Spinal cord (tissue), 10 donors: ENCODE data around the gene IGSF21. TPM values are rescaled to one million over a fixed set of nuclear protein-coding genes. Genes with fewer than 3 reads are reported as not detected.
A peak's percentile ranks its signal among the peaks of the same experiment; 100 is the strongest.

Source experiments
- DNase-seq, 6 donors: peaks; one replicate each; pipeline versions ENCODE4 v3.0.0 to v3.0.0-alpha.2; 2013 to 2015; ENCODE audit warnings: low spot score in 6 of 6, low read depth in 4 of 6
- H3K27ac ChIP-seq: one replicate; pipeline ENCODE4 v1.5.1; 2013; ENCODE audit warnings: low read depth, low read length, control low read depth
- H3K27me3 ChIP-seq: one replicate; pipeline ENCODE4 v1.6.1; 2013; ENCODE audit warnings: low read length; ENCODE audit not compliant: control insufficient read depth, insufficient read depth
- H3K36me3 ChIP-seq: one replicate; pipeline ENCODE4 v1.6.1; 2013; ENCODE audit warnings: low read length; ENCODE audit not compliant: control insufficient read depth, insufficient read depth
- H3K4me1 ChIP-seq: one replicate; pipeline ENCODE4 v1.6.1; 2013; ENCODE audit warnings: low read length; ENCODE audit not compliant: control insufficient read depth, insufficient read depth
- H3K4me3 ChIP-seq: one replicate; pipeline ENCODE4 v1.5.1; 2013; ENCODE audit warnings: low read depth, low read length, control low read depth
- H3K9me3 ChIP-seq: one replicate; pipeline ENCODE4 v1.6.1; 2013; ENCODE audit warnings: low read length; ENCODE audit not compliant: control insufficient read depth, insufficient read depth
- WGBS: methylation state at CpG from one replicate; pipeline ENCODE4 v1.1.5; 2013; ENCODE audit warnings: missing lambda C conversion rate; ENCODE audit not compliant: insufficient coverage; 5-methylcytosine and 5-hydroxymethylcytosine counted together
- polyA plus RNA-seq, 2 donors: library from polyadenylated mRNA; unstranded; fragments of 120-200 nt; gene quantifications; one replicate each; pipeline ENCODE4 v1.2.1, GENCODE V29; 2013; ENCODE audit not compliant: insufficient read length in 2 of 2
- total RNA-seq, 2 donors: library from RNA; depleted of rRNA in 1 of 2; stranded (reverse); fragments of 120-200 nt in 1 of 2; fragments of >200 nt in 1 of 2; gene quantifications; one replicate each; pipeline versions ENCODE4 v1.2.3 to v1.2.4, GENCODE V29; 2013 to 2014
- donor health status: healthy.

Gene IGSF21
- total and polyA plus RNA-seq, 4 donors: 9.0 to 70.7 (median 40.7) TPM

DNA sequence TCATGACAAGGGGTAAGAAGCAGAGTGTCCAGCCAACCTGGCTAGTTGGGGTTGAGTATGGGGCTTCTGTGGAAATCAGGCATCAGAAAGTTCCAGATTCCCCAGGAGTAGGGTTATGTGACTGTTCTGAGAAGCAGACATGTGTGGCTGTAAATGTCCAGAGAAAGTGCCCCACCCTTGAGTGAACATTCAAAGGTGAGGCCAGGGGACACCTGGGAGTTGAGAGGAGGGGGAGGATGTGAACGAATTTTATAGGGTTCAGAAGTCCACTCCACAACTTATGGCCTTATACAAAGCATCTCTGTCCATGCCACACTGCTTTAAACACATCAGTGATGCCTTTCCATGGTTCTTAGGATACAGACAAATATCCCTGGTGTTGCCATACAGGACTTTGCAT is 133.3 kb downstream of the IGSF21 start:
- H3K27ac ChIP-seq: no peak overlapping the region
- no peaks in the 10 kb centered on the region for H3K36me3 ChIP-seq
- no peak for DNase-seq
- peaks cover 4% of the 10 kb centered on the region for H3K4me1 ChIP-seq
- no peaks in the 10 kb centered on the region for H3K9me3 ChIP-seq
- no peaks in the 10 kb centered on the region for H3K27me3 ChIP-seq
- no CpG with 5 or more reads among the region's 1 CpG for WGBS
- no peak overlapping the region for H3K4me3 ChIP-seq

DNA sequence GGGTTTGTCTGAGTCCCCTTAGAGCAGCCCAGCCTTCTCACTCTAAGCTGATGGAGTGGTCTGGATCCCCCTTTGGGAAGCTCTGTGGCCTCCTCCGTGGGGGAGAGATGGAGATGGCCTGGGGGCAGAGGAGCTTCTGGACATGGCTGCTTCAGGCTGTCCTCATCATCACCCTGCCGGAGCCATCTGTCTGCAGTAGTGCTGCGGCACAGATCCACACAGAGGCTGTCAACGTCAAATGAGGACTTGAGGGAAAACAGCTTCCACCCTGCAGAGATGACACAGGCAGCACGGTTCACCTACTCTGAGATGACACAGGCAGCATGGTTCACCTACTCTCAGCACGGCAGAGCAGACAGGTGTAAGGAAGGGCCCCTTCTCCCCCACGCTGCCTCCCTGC is 134.3 kb downstream of the IGSF21 start:
- Histone ChIP-seq H3K36me3 (no peaks in the 10 kb centered on the region), H3K27me3 (no peaks in the 10 kb centered on the region), H3K9me3 (no peaks in the 10 kb centered on the region), H3K4me3 (no peak overlapping the region), H3K27ac (no peak overlapping the region), H3K4me1 (peaks cover 4% of the 10 kb centered on the region)
- WGBS: 51% methylated on average over 7 of the region's 7 CpGs
- DNase-seq: no peak

DNA sequence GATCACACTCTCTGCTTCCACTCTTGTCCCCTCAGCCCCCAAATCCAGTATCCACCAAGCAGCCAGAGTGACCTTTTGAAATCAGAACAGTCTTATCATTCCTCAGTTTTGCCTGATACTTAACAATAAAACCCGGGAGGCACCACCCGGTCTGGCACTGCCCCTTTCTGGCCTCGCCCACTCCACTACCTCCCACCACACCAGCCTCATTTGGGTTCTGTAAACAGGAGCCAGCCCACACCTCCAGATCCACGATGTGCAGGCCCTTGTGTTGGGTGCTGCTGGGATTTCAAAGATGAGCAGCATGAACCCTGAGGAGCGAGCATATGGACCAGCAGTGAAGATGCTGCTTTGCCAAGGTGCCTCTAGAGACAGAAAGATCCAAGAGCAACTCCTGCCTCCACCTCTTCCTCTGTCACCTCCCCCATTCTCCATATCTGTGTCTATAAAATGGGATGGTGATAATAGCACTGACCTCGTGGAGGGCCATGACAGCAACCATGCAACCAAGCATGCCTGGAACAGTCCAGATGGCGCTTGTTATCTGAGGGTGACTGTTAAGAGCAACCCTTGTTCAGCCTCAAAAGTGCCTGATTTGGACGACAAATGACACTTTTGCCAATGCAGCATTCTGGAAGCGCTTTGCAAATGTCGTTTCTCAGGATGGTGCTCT is 136.0 kb downstream of the IGSF21 start:
- WGBS: 75% methylated on average over 8 of the region's 10 CpGs
- no peak overlapping the region for H3K27ac ChIP-seq
- H3K36me3 ChIP-seq: no peaks in the 10 kb centered on the region
- H3K4me1 ChIP-seq: peaks cover 4% of the 10 kb centered on the region
- H3K9me3 ChIP-seq: no peaks in the 10 kb centered on the region
- no peak overlapping the region for H3K4me3 ChIP-seq
- no peaks in the 10 kb centered on the region for H3K27me3 ChIP-seq
- DNase-seq: no peak

DNA sequence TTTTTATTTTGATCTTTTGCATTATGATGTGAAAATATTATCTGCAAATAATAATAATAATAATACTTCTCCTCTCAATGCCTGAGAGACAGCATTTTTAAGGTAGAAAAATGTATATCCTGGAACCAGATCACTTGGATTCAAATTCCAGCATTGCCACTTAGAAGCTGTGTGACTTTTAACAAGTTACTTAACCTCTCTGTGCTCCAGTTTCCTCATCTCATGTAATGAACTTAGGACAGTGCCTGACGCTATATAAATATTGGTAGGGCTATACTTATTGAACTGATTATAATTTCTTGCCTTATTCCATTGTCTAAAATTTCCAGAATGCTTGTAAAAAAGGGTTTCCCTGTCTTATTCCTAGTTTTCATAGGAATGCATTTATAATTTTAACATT is 137.2 kb downstream of the IGSF21 start:
- peaks cover 15% of the 10 kb centered on the region for H3K4me1 ChIP-seq
- H3K4me3 ChIP-seq: no peak overlapping the region
- WGBS: no CpG with 5 or more reads among the region's 1 CpG
- no peak overlapping the region for H3K27ac ChIP-seq
- DNase-seq: no peak
- H3K36me3 ChIP-seq: no peaks in the 10 kb centered on the region
- no peaks in the 10 kb centered on the region for H3K9me3 ChIP-seq
- H3K27me3 ChIP-seq: no peaks in the 10 kb centered on the region

DNA sequence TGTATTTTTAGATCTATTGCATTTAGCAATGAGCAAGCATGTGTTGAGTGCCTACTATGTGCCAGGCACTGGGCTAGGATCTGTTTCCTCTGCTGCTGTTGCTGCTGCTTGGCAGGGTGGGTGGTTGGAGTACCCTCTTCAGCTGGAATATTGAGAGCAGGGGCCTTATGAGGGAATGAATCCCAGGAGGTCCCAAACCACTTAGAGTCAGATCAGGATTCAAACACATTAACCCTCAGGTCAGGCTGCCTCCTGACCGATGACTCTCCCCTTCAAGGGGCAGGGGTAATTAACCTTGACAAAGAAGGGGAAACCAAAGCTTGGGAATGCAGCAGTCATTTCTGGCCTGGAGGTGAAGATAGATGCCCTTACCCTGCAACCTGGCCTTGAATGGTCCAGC is 138.0 kb downstream of the IGSF21 start:
- Histone ChIP-seq H3K36me3 (no peaks in the 10 kb centered on the region), H3K27me3 (no peaks in the 10 kb centered on the region), H3K4me1 (peaks cover 16% of the 10 kb centered on the region), H3K4me3 (no peak overlapping the region), H3K9me3 (no peaks in the 10 kb centered on the region), H3K27ac (no peak overlapping the region)
- WGBS: no CpG with 5 or more reads among the region's 1 CpG
- DNase-seq: no peak

DNA sequence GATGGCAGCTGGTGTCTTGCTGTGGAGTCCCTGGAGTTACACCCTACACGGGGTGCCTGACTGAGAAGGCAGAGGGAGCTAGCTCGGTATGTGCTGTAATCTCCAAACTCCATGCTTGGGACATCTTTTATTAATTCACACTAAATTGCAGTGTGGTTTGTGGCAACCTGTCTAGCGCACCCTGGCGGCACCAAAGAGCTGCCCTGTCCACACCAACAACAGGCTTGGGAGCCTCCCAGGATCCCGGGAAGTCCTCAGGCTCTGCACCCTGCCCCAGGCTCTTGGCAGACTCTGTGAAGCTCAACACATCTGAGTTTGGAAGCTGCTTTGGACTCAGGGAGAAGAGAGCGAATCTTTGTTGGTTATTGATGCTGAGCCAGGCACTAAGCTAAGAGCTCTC is 138.9 kb downstream of the IGSF21 start:
- Histone ChIP-seq H3K4me3 (no peak overlapping the region), H3K4me1 (peaks cover 16% of the 10 kb centered on the region), H3K9me3 (no peaks in the 10 kb centered on the region), H3K27me3 (no peaks in the 10 kb centered on the region), H3K27ac (no peak overlapping the region), H3K36me3 (no peaks in the 10 kb centered on the region)
- 85% methylated on average over 3 of the region's 6 CpGs for WGBS
- DNase-seq: no peak

DNA sequence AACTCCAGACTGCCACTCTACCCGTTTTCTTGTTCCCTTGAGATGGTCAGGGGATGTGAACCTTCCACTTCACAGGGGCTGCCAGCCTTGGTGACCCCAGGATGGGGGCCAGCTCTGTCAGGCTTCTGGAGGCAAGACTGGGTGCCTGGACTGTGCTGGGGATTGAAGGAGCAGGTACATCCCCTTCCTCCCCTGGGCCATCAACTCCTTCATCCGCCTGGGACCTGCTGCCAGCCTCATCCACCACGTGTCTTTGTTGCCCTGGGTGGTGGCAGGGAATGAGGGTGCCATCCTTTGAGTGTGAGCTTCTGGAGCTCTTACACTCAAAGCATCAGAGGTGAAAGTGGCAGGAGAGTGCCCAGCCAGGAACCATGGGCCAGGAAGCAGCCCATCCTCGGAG is 139.6 kb downstream of the IGSF21 start:
- no peaks in the 10 kb centered on the region for H3K27me3 ChIP-seq

DNA sequence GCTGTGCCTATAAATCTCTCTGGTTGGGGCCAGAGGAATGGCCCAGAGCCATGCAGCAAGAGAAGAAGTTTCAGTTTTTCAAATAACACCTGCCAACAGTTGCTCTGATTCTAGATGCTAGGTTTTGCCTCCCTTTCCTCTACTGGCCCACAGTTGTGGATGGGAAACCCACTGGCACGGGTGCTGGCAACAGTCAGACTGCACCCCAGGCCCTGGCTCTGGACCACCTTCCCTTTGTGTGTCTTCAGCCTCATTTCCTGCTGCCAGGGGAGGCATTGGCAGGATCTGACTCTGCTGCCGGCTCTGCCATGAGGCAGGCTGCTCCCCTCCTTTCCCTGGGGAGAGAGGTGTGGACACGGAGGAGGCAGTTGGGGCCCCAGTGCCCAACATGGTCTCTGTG is 142.0 kb downstream of the IGSF21 start:
- Histone ChIP-seq H3K4me3 (no peak overlapping the region), H3K9me3 (no peaks in the 10 kb centered on the region), H3K27me3 (no peaks in the 10 kb centered on the region), H3K36me3 (no peaks in the 10 kb centered on the region), H3K27ac (no peak overlapping the region), H3K4me1 (peaks cover 18% of the 10 kb centered on the region)
- 38% methylated on average over 1 of the region's 3 CpGs for WGBS
- DNase-seq: peak; percentile 31 to 89 (median 66)

More for the DNA sequence above, 139.6 kb downstream of the IGSF21 start:
- H3K4me3 ChIP-seq: no peak overlapping the region
- H3K9me3 ChIP-seq: no peaks in the 10 kb centered on the region
- H3K27ac ChIP-seq: no peak overlapping the region
- no peaks in the 10 kb centered on the region for H3K36me3 ChIP-seq
- 95% methylated on average over 3 of the region's 4 CpGs for WGBS
- DNase-seq: no peak
- peaks cover 16% of the 10 kb centered on the region for H3K4me1 ChIP-seq

DNA sequence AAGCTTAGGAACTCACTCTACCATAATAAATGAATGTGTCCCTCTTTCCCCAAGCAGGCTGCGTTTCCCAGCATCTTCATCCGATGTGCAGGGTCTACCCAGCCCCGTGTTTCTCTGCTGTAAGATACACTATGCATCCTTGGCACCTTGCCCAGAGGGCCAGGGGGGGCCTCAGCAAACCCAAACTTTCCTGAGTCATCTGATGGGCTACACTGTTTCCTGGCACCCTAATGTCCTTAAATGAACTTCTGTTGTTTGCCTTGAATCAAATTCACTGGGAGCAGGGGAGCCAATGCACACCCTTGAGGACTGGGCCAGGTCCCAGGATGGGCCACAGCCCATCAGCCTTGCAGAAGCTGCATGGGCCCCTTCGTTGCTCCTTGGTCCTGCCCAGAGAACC is 145.5 kb downstream of the IGSF21 start:
- WGBS: 49% methylated on average over 4 of the region's 4 CpGs
- H3K36me3 ChIP-seq: no peaks in the 10 kb centered on the region
- H3K9me3 ChIP-seq: no peaks in the 10 kb centered on the region
- H3K4me1 ChIP-seq: peaks cover 28% of the 10 kb centered on the region
- no peaks in the 10 kb centered on the region for H3K27me3 ChIP-seq
- DNase-seq: no peak
- H3K4me3 ChIP-seq: no peak overlapping the region
- no peak overlapping the region for H3K27ac ChIP-seq
